K562 (cell line): Measurements from ENCODE around the gene PRM2. TPM values are rescaled to one million over a fixed set of nuclear protein-coding genes. Genes with fewer than 3 reads are reported as not detected.

Experiments
- ATAC-seq: fragments of 200-7000 bp; cut with Tn5 transposase; 3 replicates; pipeline ENCODE4 v1.9.1; 2020; ENCODE audit warnings: moderate library complexity
- BruUV-seq: library from RNA; stranded (reverse); fragments of 400-500 nt; replicated peaks from 2 replicates; lab custom pipeline; 2021; lab: Mats Ljungman, UMichigan
- CTCF ChIA-PET: fragments of 300-600 bp; formaldehyde crosslinking; extraction: SDS; loops from one replicate; lab custom pipeline; 2021; ENCODE audit warnings: low intra/inter-chr PET ratio; lab: Yijun Ruan, JAX
- POLR2A ChIA-PET: fragments of 300-600, 350-650 bp; sonication (Branson Sonifier 250); formaldehyde crosslinking; extraction: SDS; loops from one replicate; lab custom pipeline; 2021; ENCODE audit warnings: antibody characterized with exemption, inconsistent platforms; lab: Yijun Ruan, JAX
- DNase-seq, 4 experiments: peaks; one replicate each; pipeline versions ENCODE4 v3.0.0 to v3.0.0-alpha.2; 2011 to 2018; ENCODE audit warnings: low spot score in 3 of 4, mixed read lengths in 3 of 4; ENCODE audit errors: extremely low read depth in 1 of 4
- FAIRE-seq: peaks from 2 replicates; lab custom pipeline; 2011; peaks lifted over from hg19 to GRCh38; lab: Jason Lieb, UNC
- H2AFZ ChIP-seq: 2 replicates; pipeline ENCODE4 v1.6.0; 2011; ENCODE audit warnings: low read depth, low read length, control low read depth, inconsistent platforms
- H3K27ac ChIP-seq: fragments of 200-600 bp; 3 replicates; pipeline ENCODE4 v1.8.0; 2011; ENCODE audit warnings: low read depth, mild to moderate bottlenecking, control low read depth, inconsistent platforms, low read length, moderate library complexity, mixed read lengths; ENCODE audit errors: extremely low read depth
- H3K27me3 ChIP-seq, 2 experiments: fragments of 300-600 bp in 1 of 2; 2 replicates in 1 of 2; 3 replicates in 1 of 2; pipeline versions ENCODE4 v1.6.0 to v1.8.0; 2011; ENCODE audit warnings: inconsistent platforms in 2 of 2, low read length in 2 of 2, mild to moderate bottlenecking in 1 of 2, mixed read lengths in 1 of 2, moderate library complexity in 1 of 2; ENCODE audit not compliant: control insufficient read depth in 2 of 2, insufficient read depth in 2 of 2
- H3K36me3 ChIP-seq: fragments of 300-600 bp; 3 replicates; pipeline ENCODE4 v1.8.0; 2011; ENCODE audit warnings: mild to moderate bottlenecking, low read length, inconsistent platforms; ENCODE audit not compliant: control insufficient read depth, insufficient read depth
- H3K4me1 ChIP-seq, 2 experiments: fragments of 200-600 bp in 1 of 2; replicated peaks in 1 of 2; 2 replicates in 1 of 2; 3 replicates in 1 of 2; pipeline versions ENCODE4 v1.5.1 to v1.8.0; 2011; ENCODE audit warnings: inconsistent platforms in 2 of 2, low read length in 2 of 2, mild to moderate bottlenecking in 1 of 2, mixed read lengths in 1 of 2, moderate library complexity in 1 of 2; ENCODE audit not compliant: control insufficient read depth in 2 of 2, insufficient read depth in 2 of 2
- H3K4me2 ChIP-seq: 2 replicates; pipeline ENCODE4 v1.6.1; 2011; ENCODE audit warnings: low read length, control low read depth, inconsistent platforms, mixed read lengths; ENCODE audit not compliant: insufficient read depth
- H3K4me3 ChIP-seq: fragments of 200-600 bp; sonication (generic), shearing (Covaris generic); 2 replicates; pipeline ENCODE4 v1.5.1; 2016; ENCODE audit warnings: control low read depth, inconsistent platforms
- H3K79me2 ChIP-seq: fragments of 200-600 bp; 3 replicates; pipeline ENCODE4 v1.8.0; 2011; ENCODE audit warnings: low read length, inconsistent platforms; ENCODE audit not compliant: control insufficient read depth, insufficient read depth
- H3K9ac ChIP-seq, 2 experiments: 2 replicates each; pipeline versions ENCODE4 v1.6.0 to v1.6.1; 2011; ENCODE audit warnings: low read depth in 2 of 2, low read length in 2 of 2, control low read depth in 1 of 2, inconsistent platforms in 1 of 2, mild to moderate bottlenecking in 1 of 2, mixed read lengths in 1 of 2; ENCODE audit not compliant: insufficient read depth in 1 of 2
- H3K9me1 ChIP-seq: one replicate; pipeline ENCODE4 v1.6.0; 2011; ENCODE audit warnings: inconsistent platforms, mild to moderate bottlenecking, low read length, moderate library complexity; ENCODE audit not compliant: control insufficient read depth, insufficient read depth
- H3K9me3 ChIP-seq: replicated peaks from 2 replicates; pipeline ENCODE4 v1.5.1; 2011; ENCODE audit warnings: low read depth, low read length, inconsistent platforms; ENCODE audit not compliant: control insufficient read depth, insufficient read depth
- H4K20me1 ChIP-seq: replicated peaks from 2 replicates; pipeline ENCODE4 v1.6.1; 2011; ENCODE audit warnings: low read length, inconsistent platforms, mixed read lengths; ENCODE audit not compliant: control insufficient read depth, insufficient read depth
- ARHGAP35 ChIP-seq: fragments of 450-650 bp; IDR thresholded peaks from 2 replicates; pipeline ENCODE4 v1.6.1; 2018; ENCODE audit not compliant: partially characterized antibody
- ATF4 ChIP-seq: fragments of 450-650 bp; formaldehyde crosslinking; IDR thresholded peaks from 2 replicates; pipeline ENCODE4 v1.4.0; 2022; ENCODE audit warnings: mild to moderate bottlenecking, moderate library complexity
- C11orf30 ChIP-seq: fragments of 450-650 bp; IDR thresholded peaks from 2 replicates; pipeline ENCODE4 v1.6.1; 2016; ENCODE audit warnings: low read depth, mild to moderate bottlenecking
- CREB3 ChIP-seq: fragments of 450-650 bp; conservative IDR thresholded peaks from 2 replicates; pipeline ENCODE4 v1.6.1; 2016; ENCODE audit warnings: missing genetic modification characterization, low read depth, mild to moderate bottlenecking, missing compliant biosample characterization, moderate library complexity
- CREB3L1 ChIP-seq: fragments of 450-650 bp; IDR thresholded peaks from 2 replicates; pipeline ENCODE4 v1.6.1; 2014; ENCODE audit warnings: low read depth, mild to moderate bottlenecking, moderate library complexity, borderline replicate concordance
- FOXJ2 ChIP-seq: fragments of 200-800 bp; sonication (Bioruptor generic); IDR thresholded peaks from 2 replicates; pipeline ENCODE4 v1.6.1; 2016; ENCODE audit warnings: missing genetic modification characterization, missing compliant biosample characterization
- KAT8 ChIP-seq: fragments of 450-650 bp; IDR thresholded peaks from 2 replicates; pipeline ENCODE4 v1.6.1; 2016; ENCODE audit warnings: low read depth, mild to moderate bottlenecking
- LCOR ChIP-seq: sonication (generic); formaldehyde crosslinking; IDR thresholded peaks from 2 replicates; pipeline ENCODE4 v1.8.0; 2022; ENCODE audit warnings: mild to moderate bottlenecking, missing genetic modification reagents
- NCOA6 ChIP-seq: fragments of 450-650 bp; IDR thresholded peaks from 2 replicates; pipeline ENCODE4 v1.6.1; 2017; ENCODE audit warnings: mild to moderate bottlenecking
- PRPF4 ChIP-seq: fragments of 200-400 bp; formaldehyde crosslinking; IDR thresholded peaks from one replicate; pipeline ENCODE4 v1.6.1; 2017; ENCODE audit warnings: low read length, low read depth, mild to moderate bottlenecking; ENCODE audit not compliant: insufficient read depth, poor library complexity, severe bottlenecking
- PURB ChIP-seq: sonication (generic); formaldehyde crosslinking; IDR thresholded peaks from 2 replicates; pipeline ENCODE4 v1.9.0; 2021; ENCODE audit warnings: low read depth, mild to moderate bottlenecking, missing genetic modification reagents
- SMARCA5 ChIP-seq: fragments of 450-650 bp; IDR thresholded peaks from 2 replicates; pipeline ENCODE4 v1.6.1; 2016
- ZNF23 ChIP-seq: fragments of 250-450 bp; sonication (Bioruptor Pico); IDR thresholded peaks from 2 replicates; pipeline ENCODE4 v1.4.0; 2020; ENCODE audit warnings: mild to moderate bottlenecking
- ZNF512 ChIP-seq: IDR thresholded peaks from 2 replicates; pipeline ENCODE4 v1.6.1; 2016; ENCODE audit warnings: missing genetic modification characterization, missing compliant biosample characterization
- ZNF583 ChIP-seq: fragments of 250-450 bp; sonication (Bioruptor Pico); IDR thresholded peaks from 2 replicates; pipeline ENCODE4 v1.4.0; 2020
- ZNF79 ChIP-seq: fragments of 250-450 bp; sonication (Bioruptor Pico); IDR thresholded peaks from 2 replicates; pipeline ENCODE4 v1.4.0; 2020; ENCODE audit warnings: low read depth, mild to moderate bottlenecking, moderate library complexity
- WGBS: fragments of 100-300 bp; shearing (Covaris generic); methylation state at CpG from one replicate; pipeline ENCODE4 v1.1.6; 2016; ENCODE audit warnings: low coverage, mixed read lengths; ENCODE audit not compliant: insufficient coverage; ENCODE audit errors: missing lambda C conversion rate; 5-methylcytosine and 5-hydroxymethylcytosine counted together
- in situ Hi-C: fragments of 300-500 bp; cut with MboI; formaldehyde crosslinking; loops from 4 replicates; pipeline ENCODE4 v1.15.0; 2018; ENCODE audit warnings: inconsistent platforms, mixed read lengths
- intact Hi-C: fragments of 100-400 bp; cut with micrococcal nuclease; formaldehyde crosslinking; loops from 2 replicates; pipeline ENCODE4 v1.14.2; 2022
- polyA plus RNA-seq, 8 experiments: library from polyadenylated mRNA; depleted of rRNA in 4 of 8; stranded (reverse) in 5 of 8; unstranded in 3 of 8; fragments of >200 nt; fragmentation: Nextera tagmentation in 2 of 8; fragmentation: Illumina TruSeq in 1 of 8; extraction: Ambion mirVana in 2 of 8; extraction: Trizol in 1 of 8; gene quantifications; 2 replicates each; pipeline versions ENCODE4 v1.2.1 to v1.2.3, GENCODE V29; 2011 to 2014; ENCODE audit warnings: inconsistent platforms in 1 of 8, missing spikeins in 1 of 8
- total RNA-seq, 7 experiments: library from RNA; depleted of rRNA in 6 of 7; stranded (reverse); fragments of >200 nt in 6 of 7; fragmentation: Illumina TruSeq in 2 of 7; extraction: Trizol in 2 of 7; gene quantifications; 2 replicates each; pipeline versions ENCODE4 v1.2.1 to v1.2.3, GENCODE V29; 2011 to 2021; ENCODE audit warnings: low replicate concordance in 1 of 7

PRM2 gene
- total and polyA plus RNA-seq, 9 of the 15 experiments (the other 6 are each of a cell fraction or from before 2014, with no cell fraction given): not detected

- no peaks in the 10 kb centered on the region for H3K36me3 ChIP-seq
- no peaks in the 10 kb centered on the region for H3K79me2 ChIP-seq
- no peak overlapping the region for H3K27ac ChIP-seq
- WGBS: 84% methylated on average over 4 of the region's 4 CpGs
- no TSS peak for BruUV-seq
- POLR2A ChIA-PET: interaction anchor here (0.6 to 1.4 kb wide), 3 partner anchors 8 to 19 kb away, joined by 3 to 5 read pairs (median 4); no protein-coding TSS in a partner anchor
- no peak overlapping the region for H2AFZ ChIP-seq
- in situ Hi-C loops (no loop called here), intact Hi-C loops (no loop called here)
- H3K9me1 ChIP-seq: no peaks in the 10 kb centered on the region
- no peaks in the 10 kb centered on the region for H3K27me3 ChIP-seq
- H3K4me3 ChIP-seq: no peak overlapping the region
- H4K20me1 ChIP-seq: no peaks in the 10 kb centered on the region
- H3K9me3 ChIP-seq: no peaks in the 10 kb centered on the region
- CTCF ChIA-PET: no interaction called here
- DNase-seq (no peak), FAIRE-seq (no peak), ATAC-seq (no peak)
- peak overlapping the region in 1 of 2 experiments; percentile 19; a peak in 2 of 4 replicates for H3K9ac ChIP-seq
- H3K4me2 ChIP-seq: no peak overlapping the region
- TF ChIP-seq PURB (CRISPR knock-in tag) (no peak), ZNF23 (CRISPR knock-in tag) (no peak), C11orf30 (no peak), ZNF512 (tag) (no peak), CREB3L1 (no peak), NCOA6 (no peak), ZNF583 (CRISPR knock-in tag) (no peak), FOXJ2 (tag) (no peak), ATF4 (no peak), SMARCA5 (no peak), ARHGAP35 (no peak), CREB3 (tag) (no peak), KAT8 (no peak), ZNF79 (CRISPR knock-in tag) (no peak), LCOR (CRISPR knock-in tag) (no peak), PRPF4 (no peak)
- peaks cover 40 to 43% of the 10 kb centered on the region in 2 experiments for H3K4me1 ChIP-seq
Measured at GRCh38 chr16:11229906-11230305, 46.4 kb downstream of the PRM2 start.
